Right forelimb (tissue), 1 donor: Measurements from ENCODE around the gene SP6.

Source experiments
- DNase-seq: peaks from one replicate; pipeline ENCODE4 v3.0.0-alpha.2; 2018

The SP6 gene

DNA sequence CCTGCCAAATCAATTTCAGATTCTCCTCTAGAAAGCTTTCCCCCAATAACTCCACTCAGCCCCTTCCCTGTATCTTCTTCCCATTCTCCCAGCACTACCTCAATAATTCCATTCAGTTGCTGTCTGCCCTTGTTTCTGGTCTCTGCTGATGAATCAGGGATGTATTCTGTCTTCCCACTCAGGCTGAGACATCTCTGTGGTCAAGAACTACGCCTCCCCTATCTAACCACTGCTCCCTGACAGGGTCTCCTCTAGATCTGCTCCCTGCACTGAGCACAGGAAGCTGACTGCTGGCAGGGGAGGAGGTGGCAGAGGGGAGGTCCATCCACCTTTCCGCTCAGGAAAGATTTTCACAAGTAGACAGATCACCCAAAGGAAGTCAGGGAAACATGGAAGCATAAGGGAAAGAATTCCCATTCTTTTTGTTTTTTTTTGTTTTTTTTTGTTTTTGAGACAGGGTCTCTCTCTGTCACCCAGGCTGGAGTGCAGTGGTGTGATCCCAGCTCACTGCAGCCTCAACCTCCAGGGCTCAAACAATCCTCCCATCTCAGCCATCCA lies 28.1 kb upstream of the SP6 start:
- no peak for DNase-seq

DNA sequence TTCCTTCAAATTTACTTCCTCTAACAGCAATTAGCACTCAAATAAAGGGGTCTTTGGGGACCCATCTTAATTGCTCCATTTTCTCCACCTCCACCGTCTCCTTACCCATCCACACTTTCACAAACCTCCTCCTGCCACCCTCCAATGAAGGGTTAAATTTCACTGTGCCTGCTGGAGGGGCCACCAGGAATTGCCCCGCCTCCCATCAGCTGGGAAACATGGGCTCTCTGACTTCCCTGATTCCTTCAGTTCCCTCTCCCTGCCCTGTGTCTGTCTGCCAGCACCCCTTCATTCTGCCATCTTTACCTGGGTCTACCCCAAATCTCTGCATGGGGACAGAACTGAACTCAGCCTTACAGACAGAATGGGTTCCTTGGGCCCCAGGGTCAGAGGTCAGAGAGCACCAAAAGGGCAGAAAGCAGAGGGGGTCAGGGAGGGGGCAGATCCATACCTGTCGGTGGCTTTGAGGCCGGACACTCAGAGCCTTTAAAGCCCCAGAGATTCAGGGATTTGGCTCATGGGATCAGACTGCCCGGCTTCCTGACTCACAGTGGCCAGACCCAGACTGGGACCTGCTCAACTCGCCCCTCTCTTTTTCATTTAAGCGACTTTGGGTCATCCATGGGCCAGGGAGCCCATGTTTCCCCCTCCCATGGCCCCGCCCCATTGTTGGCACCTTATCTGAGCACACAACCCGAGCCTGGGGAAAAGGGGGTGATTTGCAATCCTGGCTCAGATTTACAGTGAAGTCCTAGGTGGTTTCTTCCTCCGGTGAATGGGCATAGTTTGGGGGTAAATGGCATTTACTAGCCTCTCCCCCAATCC lies 27.5 kb upstream of the SP6 start:
- DNase-seq = no peak

DNA sequence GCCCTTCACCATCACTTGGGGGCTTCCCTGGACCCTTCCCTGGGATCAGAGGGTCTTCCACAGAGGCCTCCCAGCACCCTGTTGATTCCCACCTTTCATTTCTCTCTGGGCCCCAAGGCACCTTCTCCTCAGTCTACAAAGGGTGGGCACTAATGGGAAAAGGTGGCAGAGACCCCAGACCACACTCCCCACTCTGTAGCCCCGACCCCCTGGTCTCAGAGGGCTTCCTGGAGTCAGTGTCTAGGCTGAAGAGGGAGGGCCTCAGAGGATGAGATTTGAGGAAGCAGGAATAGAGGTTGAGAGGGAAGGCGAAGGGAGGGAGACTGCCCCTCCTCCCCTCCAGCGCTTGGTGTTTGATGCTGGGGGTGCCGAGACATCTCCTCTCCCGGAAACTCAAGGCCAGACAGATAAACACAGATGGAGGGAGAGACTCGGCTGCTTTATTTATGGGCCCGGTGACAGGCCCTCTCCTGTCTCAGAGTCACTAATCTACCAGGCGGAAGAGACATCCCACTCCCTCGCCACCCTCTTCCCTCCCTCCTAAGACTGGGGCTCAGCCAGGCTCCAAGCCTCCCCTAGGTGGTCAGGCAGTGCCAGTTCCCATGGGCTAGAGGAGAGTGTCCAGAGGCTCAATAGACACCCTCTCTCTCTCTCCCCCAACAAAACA lies 26.5 kb upstream of the SP6 start:
- DNase-seq = no peak

DNA sequence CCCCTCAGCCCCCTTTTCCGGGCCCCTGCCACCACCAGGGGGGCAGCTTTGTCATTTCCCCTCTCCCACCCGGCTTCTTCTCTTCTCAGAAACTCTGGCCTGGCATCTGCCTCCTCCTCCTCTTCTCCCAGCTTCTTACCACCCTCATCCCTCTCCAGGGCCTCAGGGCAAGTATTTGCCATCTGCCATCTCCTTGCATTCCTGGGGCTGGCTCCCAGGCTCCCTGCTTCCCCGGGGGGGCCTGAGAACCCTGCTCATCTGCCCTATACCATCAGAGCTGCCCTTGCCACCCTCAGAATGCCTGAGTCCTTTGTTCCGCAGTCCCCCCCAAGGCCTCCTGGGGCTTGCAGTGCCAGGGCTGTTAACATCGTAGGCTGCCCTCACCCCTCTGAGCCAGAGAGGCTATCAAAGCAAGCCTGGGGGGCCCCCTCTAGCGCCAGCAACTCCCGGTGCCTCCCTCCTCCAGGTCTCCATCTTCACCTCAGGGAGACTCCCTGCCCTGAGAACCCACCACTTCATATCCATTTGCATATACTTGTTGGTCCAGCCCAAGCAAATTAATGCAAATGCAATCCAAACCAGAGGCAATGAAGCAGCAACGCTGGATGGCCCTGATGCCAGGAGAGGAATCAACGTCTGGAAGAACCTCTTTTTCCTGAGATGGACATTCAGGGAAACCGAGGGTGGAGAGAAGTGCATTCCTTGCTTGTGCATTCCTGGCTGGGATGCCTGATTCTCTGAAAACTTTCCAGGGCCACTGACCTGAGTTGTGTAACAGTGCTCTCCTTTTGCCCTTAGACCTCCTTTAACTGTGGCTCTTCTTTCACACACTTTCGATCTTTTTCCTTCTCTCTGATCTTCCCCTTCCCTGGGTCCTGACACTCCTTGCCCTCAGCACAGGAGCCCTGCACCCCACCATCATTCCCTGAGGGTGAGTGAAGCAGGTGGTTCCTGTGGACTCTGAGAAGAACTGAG lies 24.3 kb upstream of the SP6 start:
- DNase-seq = no peak

DNA sequence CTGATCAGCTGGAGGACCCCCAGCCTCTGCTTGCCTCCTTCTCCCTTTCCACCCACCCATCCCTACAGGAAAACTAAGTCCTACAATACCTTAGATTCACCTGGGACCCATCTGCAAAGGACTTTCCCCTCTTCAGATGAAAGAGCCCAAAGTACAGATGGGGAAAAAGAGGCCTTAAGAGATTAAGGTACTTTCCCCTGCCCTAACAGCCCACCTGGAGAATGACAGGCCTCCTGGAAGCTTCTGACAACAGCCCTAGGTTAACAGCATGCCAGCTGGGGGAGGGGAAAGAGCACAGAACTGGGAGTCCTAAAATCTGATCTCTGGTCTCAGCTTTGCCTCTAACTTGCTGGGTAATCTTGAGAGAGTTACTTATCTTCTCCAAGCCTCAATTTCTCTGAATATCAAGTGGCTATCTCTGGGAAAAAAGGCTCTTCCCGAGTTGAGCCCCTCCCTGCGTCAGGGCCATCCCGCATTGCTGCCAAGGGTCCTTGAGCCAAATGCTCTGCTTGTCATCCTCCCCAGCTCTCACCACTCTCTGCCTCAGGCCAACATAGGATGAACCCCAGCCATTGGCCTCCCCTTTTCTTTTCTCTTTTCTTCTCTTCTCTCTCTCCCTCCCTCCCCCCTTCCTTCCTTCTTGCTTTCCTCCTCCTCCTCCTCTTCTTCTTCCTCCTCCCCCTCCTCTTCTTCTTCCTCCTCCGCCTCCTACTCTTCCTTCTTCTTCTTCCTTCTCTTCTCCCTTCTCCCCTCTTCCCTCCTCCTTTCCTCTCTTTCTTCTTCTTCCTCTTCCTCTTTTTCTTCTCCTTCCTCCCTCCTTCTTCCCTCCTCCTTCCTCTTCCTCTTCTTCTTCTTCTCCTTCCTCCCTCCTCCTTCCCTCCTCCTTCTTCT lies 22.5 kb upstream of the SP6 start:
- no peak for DNase-seq

DNA sequence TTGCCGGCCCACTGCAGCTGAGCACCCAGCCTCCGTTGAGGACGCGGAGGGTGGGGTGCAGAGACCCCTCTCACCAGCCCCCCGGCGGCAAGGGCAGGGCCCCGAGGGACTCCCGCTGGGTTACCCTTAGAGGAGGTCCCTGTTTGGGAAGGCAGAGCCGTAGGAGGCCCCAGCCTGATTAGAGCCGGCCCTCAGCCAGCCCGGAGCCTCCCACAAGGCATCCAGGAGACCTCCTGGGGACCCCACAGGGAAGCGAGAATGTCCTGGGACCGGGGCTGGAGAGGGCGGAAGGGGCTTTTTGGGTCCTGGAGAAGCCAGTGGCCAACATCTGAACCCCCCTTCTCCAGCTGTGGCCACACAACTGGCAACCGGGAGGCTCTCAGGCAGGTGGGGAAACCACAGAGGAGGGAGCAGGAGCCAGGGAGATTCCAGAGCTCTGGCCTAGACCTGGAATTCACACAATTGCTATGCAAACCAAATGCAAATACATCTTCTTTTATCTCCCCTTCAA lies 21.7 kb upstream of the SP6 start:
- DNase-seq = no peak

DNA sequence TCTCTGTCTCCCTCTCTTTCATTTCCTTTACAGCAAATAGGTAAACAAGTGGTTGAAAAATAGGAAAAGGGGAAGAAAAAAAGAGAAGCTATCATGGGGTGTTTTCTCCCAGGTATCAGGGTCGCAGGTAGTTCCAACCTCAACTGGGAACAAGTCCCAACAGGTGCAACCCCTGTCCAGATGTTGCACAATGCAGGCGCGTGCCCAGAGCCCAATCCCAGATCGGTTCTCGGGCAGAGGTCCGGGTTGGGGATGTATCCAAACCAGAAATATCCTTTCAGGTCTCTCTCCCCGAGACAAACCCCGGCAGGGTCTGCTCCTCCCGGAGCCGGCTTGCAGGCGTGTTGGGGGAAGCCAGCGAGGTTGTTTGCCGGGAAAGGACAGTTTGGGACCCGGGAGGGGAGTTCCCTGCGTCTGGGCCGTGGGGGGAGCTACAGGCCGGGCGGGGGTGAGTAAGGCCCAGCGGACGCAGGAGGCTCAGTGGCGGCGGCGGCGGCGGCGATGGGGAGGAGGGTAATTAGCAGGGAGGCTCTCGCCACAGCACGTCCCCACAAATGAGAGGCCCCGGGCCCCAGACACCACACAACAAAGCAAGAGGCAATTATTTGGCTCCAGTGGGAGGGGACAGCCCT lies 21.2 kb upstream of the SP6 start:
- no peak for DNase-seq

DNA sequence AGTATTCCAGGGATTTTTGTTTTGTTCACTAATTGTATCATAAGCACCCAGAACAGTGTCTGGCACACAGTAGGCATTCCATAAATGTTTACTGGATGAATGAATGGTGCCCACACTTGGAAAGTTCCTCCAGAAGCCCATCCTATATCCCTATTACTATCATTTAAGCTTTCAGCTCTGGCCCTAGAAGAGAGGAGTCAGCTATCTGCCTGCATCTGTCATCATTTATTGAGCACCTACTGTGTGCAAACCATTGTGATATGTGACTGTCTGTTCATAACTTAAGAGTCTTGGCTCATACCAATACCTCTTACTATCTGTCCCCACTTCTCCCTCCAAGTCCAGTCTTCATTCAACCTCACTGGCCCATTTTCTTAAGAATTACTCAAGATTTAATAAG lies 20.1 kb upstream of the SP6 start:
- no peak for DNase-seq

DNA sequence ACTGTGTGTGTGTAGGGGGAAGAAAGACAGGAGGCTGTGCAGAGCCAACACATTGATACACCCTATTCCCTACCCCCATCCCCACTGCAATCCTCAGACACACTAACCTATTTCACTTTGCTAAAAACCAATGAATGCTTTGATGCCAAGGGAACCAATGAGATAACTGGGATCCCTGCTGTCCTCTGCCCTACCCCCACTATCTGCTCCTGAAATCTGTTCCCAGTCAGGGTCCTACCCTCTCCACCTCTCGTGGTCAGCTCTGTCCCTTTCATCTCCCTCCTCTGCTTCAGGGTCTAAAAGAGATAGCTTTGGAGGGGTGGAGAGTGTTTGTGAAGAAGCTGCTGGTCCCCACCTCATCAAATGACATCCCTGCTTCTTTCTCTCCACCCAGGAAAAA lies 19.1 kb upstream of the SP6 start:
- DNase-seq = no peak

DNA sequence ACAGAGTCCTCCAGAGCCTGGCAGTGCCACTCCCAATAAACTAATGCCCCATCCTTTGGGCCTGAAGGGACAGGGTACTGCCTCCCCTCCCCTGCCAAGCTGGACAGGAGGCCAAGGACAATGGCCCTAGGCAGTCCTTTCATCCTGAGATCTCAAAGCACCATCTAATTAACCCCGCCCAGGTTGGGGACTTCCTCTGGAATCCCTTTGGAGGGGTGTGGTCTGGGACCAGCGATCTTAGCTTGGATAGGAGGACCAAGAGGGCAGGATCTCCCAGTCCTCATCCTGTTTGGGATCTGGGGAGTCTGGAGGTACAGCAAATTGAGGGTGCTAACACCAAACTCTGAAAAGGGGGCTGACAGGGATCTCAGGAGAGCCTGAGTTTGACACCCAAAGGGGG lies 18.2 kb upstream of the SP6 start:
- no peak for DNase-seq

DNA sequence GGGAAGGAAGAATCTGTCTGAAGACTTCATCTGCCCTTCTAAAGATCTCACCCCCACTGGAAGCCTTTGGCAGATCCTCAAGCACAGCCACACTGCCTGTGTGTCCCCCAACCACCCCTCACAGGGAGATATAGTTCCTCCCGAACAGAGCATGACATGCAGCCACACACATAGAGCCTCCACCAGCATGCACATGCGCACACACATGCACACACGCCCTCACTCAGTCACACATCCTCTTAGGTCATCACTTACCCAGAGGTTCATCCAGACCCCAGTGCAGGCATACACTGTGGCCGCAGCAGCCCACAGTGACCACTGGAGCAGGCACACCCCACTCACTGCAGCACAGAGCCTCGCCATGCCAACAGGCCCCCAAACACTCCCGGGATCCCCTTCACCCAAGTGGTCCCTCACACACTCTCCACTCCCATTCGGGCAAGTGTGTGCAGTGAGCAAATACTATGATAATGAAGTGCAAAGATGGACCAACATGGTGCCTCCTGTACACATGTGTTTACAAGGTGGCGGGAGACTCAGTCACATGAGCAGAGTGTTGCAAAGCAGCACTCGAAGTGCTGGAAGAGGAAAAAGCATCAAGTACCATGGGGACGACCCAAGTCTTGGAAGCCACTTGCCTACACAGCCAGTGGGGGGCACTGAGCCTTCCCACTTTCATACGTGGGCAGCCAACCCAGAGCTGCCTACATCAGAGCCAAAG lies 17.0 kb upstream of the SP6 start:
- no peak for DNase-seq

DNA sequence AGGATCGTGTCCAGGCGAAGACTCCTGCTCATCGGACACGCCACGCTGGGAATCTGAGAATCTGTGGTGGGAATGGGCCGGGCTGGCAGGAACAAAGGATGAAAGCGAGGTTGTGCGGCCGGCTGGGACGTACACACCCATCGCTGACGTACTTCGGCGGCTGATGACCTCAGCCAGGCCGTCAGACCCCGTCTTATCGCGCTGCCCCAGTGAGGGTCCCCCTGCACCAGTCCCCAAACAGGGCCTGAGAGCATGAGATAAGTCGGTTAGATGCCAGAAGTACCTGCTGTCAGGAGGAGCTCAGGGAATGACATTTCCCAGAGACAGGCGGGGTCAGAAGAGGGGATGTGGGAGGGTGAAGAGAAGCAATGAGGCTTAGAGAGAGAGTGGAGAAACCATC lies 16.0 kb upstream of the SP6 start:
- no peak for DNase-seq

DNA sequence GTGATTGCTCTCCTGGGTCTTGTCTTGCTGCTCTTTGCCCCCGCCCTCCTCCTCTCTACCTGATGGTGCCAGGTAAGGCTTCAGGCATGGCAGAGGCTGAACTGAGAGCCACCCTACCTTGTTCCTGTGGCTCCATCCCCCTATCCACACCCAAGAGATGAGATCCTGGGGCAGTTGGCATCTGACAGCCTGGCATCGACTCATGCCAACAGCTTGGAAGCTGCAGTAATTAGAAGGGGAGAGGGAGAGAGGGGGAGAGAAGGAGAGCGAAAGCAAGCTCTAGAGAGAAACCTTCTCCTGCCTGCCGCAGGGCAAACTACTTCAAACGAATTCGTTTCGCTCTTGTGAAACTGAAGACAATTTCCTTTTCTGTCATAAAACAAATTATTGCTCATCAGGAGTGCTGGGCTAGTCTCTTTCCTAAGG lies 13.8 kb upstream of the SP6 start:
- no peak for DNase-seq

DNA sequence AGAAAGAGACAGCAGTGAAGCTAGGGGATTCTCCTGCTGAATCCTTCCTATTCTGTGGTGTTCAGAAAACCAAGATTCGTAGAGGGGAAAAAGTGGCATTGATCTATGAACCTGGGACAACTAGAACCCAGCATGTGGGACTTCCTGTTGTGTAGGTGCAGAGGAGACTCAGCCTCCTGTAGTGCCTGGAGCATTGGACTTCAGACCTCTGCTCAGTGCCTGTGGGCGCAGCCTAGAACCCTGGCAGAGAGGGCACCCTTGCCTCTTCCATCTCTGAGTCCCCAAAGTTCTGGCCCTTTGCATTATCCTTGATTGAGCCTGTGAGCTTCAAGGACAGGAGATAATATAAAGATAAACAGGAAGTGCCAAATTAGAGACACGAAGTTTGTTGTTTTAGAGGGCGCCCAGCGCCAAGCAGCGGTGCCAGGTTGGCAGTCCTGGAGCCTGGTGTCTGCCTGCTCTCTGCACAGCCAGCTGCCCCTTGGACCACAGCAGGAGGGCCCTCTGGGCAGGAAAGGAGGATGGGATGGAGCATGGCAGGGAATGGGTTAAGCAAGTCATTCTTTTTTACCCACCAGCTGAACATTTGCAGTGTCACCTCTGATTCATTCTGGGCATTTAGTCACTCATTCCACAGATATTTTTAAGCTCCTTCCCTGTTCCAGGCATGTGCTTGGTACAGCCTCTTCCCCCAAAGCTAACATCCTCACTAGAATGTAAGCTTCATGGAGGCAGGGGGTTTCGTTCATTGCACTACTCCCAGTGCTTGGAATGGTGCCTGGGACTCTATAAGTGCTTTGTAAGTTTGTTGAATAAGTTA lies 11.9 kb upstream of the SP6 start:
- no peak for DNase-seq

DNA sequence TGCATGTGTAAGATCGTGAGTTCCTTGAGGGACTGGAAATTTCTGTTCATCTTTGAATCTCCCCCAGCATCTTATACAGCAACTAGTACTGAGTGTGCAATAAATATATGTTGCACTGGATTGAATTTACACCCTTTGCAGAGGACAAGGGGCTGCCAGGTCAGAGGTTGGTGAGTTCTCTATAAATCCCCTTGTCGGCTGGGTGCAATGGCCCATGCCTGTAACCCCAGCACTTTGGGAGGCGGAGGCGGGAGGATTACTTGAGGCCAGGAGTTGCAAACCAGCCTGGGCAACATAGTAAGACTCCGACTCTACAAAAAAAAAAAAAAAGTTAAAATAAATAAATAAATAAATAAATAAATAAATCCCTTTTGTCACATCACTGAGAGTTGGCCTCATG lies 9.4 kb upstream of the SP6 start:
- DNase-seq = no peak

DNA sequence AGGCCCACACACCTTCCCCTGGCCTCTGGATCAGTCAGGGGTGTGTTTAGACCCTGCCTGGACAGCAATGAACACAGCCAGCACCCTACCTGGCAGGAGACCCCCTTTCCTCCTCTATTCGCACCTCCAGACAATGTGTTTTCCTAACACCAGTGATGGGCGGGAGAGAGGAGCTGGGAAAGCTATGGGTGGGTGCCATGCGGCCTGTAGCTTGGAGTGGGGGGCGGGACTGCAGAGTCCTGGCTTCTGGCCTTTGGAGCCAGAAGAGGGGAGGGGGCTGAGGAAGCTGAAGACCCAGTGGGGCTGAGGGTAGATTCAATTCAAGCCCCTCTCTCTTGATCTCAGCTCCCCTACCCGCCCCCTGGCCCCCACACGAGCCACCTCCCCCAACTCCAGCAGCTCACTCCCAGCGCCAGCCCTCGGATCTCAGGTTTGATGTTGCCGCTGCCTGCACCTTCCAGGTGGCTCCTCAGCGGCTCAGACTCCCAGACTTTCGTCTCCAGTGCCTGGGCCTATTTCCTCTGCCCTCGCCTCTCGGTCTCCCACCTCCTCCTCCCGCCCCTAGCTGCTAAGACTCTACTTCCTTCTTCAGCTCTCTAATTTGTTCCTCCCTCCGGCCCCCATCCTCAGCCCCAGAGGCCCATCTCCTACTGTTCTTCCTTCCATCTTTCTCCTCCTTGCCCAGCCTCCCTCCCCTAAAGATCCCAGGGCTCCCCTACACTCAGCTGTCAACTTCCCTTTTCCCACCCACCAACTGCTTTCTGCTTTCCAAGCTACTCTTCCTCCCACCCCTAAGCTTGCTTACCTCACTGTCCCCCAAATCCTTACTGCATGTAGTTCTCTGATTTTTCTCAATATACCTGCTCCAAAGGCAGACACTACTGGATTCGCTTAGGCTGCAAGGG lies 6.8 kb upstream of the SP6 start:
- no peak for DNase-seq

DNA sequence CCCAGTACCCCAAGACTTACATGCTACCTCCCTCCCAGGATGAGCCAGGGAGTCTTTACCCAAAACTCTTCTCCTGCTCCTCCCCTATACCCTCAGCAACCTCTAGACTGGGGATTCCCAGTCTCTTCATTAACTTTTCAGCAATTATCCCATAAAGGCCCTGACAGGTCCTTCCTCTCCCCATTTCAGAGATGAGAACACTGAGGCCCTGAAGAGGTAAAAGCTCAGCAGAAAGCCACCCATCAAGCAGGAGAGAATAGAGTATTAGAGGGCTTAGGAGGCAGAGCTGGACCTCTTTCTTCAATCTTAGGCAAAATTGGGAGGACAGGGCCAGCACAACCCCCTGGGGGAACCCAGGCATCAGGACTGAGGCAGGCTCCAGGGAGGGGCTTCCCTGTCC lies 5.9 kb upstream of the SP6 start:
- no peak for DNase-seq

DNA sequence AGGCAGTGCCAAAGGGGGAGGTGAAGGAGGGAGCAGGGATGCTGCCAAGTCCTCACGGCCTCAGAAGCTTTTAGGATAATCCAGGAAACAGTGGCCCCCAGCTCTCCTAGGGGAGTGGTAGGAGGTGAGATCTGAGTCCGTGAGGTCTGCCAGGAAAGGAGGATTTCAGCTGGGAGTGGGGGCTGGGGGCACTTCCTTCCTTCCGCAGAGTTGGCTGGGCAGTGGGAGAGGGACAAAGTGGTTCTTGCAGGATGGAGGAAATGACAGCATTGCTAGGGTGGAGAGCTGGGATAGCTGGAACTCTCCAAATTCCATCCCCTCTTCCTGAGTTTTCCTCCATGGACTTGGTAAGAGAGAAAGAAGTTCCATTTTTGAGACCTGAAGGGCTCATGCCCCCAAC lies 4.8 kb upstream of the SP6 start:
- DNase-seq = no peak

DNA sequence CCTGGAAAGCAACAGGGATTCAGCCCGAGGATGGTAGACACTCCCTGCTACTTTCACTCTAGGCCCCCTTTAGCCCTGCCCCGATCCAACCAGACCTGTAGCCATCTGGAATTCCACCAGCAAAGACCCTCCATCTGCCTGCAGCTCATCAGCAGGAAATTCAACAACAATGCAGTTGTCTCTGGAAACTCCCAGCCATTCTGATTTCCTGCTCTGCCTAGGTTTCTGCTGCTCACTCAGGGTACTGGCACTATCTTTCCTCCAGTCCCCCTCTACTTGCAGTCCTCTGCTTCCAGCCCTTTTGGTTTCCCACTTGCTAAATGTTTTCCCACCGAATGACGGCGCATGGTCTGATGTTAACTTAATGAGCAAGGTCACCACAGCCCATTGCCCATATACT lies 2.7 kb upstream of the SP6 start:
- no peak for DNase-seq
